PC-9 (cell line): Measurements from ENCODE around the gene CEMIP2.

ENCODE experiments used
- CTCF ChIP-seq: fragments of 200-600 bp; sonication (generic); conservative IDR thresholded peaks from 2 replicates; pipeline ENCODE4 v1.6.1; 2017; ENCODE audit warnings: mixed run types, antibody characterized with exemption, mild to moderate bottlenecking, moderate library complexity
- EZH2 ChIP-seq: fragments of 200-600 bp; sonication (generic); IDR thresholded peaks from 2 replicates; pipeline ENCODE4 v1.8.0; 2017; ENCODE audit warnings: antibody characterized with exemption, low read depth

- TF ChIP-seq CTCF, result no peak
- no peak for TF ChIP-seq EZH2
Measured at GRCh38 chr9:71814226-71814625, 45.9 kb upstream of the CEMIP2 start.
